H1 (cell line): Measurements from ENCODE around the gene ADGRG7. TPM values are rescaled to one million over a fixed set of nuclear protein-coding genes. Genes with fewer than 3 reads are reported as not detected.

Source experiments
- CTCF ChIA-PET: fragments of 300-600 bp; sonication (Branson Sonifier 250); formaldehyde crosslinking; loops from one replicate; lab custom pipeline; 2021; ENCODE audit not compliant: partially characterized antibody; lab: Charles Lee
- POLR2A ChIA-PET: fragments of 300-600 bp; sonication (Branson Sonifier 250); formaldehyde crosslinking; loops from one replicate; lab custom pipeline; 2021; ENCODE audit warnings: inconsistent platforms; ENCODE audit not compliant: partially characterized antibody; lab: Charles Lee
- DNase-seq, 2 experiments: peaks; one replicate each; pipeline versions ENCODE4 v3.0.0 to v3.0.0-alpha.2; 2010 to 2022; ENCODE audit warnings: low spot score in 2 of 2, low read depth in 1 of 2, mixed read lengths in 1 of 2
- FAIRE-seq: peaks from 2 replicates; lab custom pipeline; 2011; peaks lifted over from hg19 to GRCh38; lab: Jason Lieb, UNC
- H2AFZ ChIP-seq: 2 replicates; pipeline ENCODE4 v1.8.1; 2012; ENCODE audit warnings: low read length, inconsistent platforms
- H2AK5ac ChIP-seq: 2 replicates; pipeline ENCODE4 v1.6.1; 2013; ENCODE audit warnings: low read depth, low read length
- H2BK120ac ChIP-seq: replicated peaks from 2 replicates; pipeline ENCODE3; 2013; ENCODE audit warnings: low read depth, low read length, inconsistent platforms
- H2BK12ac ChIP-seq: 2 replicates; pipeline ENCODE4 v1.6.1; 2013; ENCODE audit warnings: low read depth, low read length
- H2BK15ac ChIP-seq: 2 replicates; pipeline ENCODE4 v1.6.1; 2013; ENCODE audit warnings: low read length
- H2BK20ac ChIP-seq: 2 replicates; pipeline ENCODE4 v1.6.1; 2013; ENCODE audit warnings: low read length
- H2BK5ac ChIP-seq: 2 replicates; pipeline ENCODE4 v1.6.1; 2013; ENCODE audit warnings: low read depth, low read length
- H3K14ac ChIP-seq: 2 replicates; pipeline ENCODE4 v1.6.1; 2013; ENCODE audit warnings: inconsistent platforms; ENCODE audit not compliant: insufficient read length
- H3K18ac ChIP-seq: 2 replicates; pipeline ENCODE4 v1.6.1; 2013; ENCODE audit warnings: low read length; ENCODE audit errors: extremely low read depth
- H3K23ac ChIP-seq: 2 replicates; pipeline ENCODE4 v1.6.1; 2013; ENCODE audit warnings: inconsistent platforms; ENCODE audit not compliant: insufficient read length
- H3K23me2 ChIP-seq: 2 replicates; pipeline ENCODE4 v1.6.1; 2013; ENCODE audit warnings: low read depth, low read length
- H3K27ac ChIP-seq: 2 replicates; pipeline ENCODE4 v1.6.1; 2011; ENCODE audit warnings: low read depth, low read length, inconsistent platforms
- H3K27me3 ChIP-seq, 4 experiments: replicated peaks in 1 of 4; 1 replicate in 1 of 4; 2 replicates in 3 of 4; pipeline versions ENCODE4 v1.6.1 to v1.8.1; 2011 to 2013; ENCODE audit warnings: low read length in 3 of 4, mild to moderate bottlenecking in 3 of 4, inconsistent platforms in 2 of 4, mixed read lengths in 2 of 4, moderate library complexity in 1 of 4; ENCODE audit not compliant: control insufficient read depth in 3 of 4, insufficient read depth in 3 of 4; ENCODE audit errors: extremely low read depth in 1 of 4
- H3K36me3 ChIP-seq, 4 experiments: 2 replicates each; pipeline versions ENCODE4 v1.6.1 to v1.8.1; 2011 to 2013; ENCODE audit warnings: mild to moderate bottlenecking in 4 of 4, low read length in 3 of 4, moderate library complexity in 2 of 4, control low read depth in 1 of 4, inconsistent platforms in 1 of 4; ENCODE audit not compliant: insufficient read depth in 4 of 4, control insufficient read depth in 2 of 4
- H3K4ac ChIP-seq: replicated peaks from 2 replicates; pipeline ENCODE3; 2013; ENCODE audit warnings: low read length, low read depth, mixed read lengths, inconsistent platforms; ENCODE audit not compliant: insufficient read length
- H3K4me1 ChIP-seq, 4 experiments: replicated peaks in 1 of 4; 1 replicate in 1 of 4; 2 replicates in 3 of 4; pipeline versions ENCODE4 v1.6.1 to v1.8.1; 2011 to 2013; ENCODE audit warnings: low read length in 3 of 4, inconsistent platforms in 2 of 4, mixed read lengths in 1 of 4; ENCODE audit not compliant: insufficient read depth in 4 of 4, control insufficient read depth in 3 of 4
- H3K4me2 ChIP-seq, 2 experiments: 2 replicates each; pipeline versions ENCODE4 v1.6.1 to v1.8.1; 2011 to 2013; ENCODE audit warnings: low read depth in 2 of 2, low read length in 2 of 2, control low read depth in 1 of 2, inconsistent platforms in 1 of 2, mild to moderate bottlenecking in 1 of 2; ENCODE audit not compliant: insufficient read depth in 1 of 2
- H3K4me3 ChIP-seq, 4 experiments: fragments of 200-600, 300-600 bp in 1 of 4; sonication (generic), shearing (Covaris generic), sonication (Bioruptor Twin) in 1 of 4; 2 replicates each; pipeline versions ENCODE4 v1.5.1 to v1.8.1; 2011 to 2016; ENCODE audit warnings: low read length in 4 of 4, low read depth in 3 of 4, control low read depth in 2 of 4, inconsistent platforms in 2 of 4, mild to moderate bottlenecking in 2 of 4, mixed read lengths in 1 of 4, moderate library complexity in 1 of 4; ENCODE audit not compliant: insufficient read depth in 2 of 4; ENCODE audit errors: extremely low read depth in 1 of 4
- H3K56ac ChIP-seq: replicated peaks from 2 replicates; pipeline ENCODE3; 2013; ENCODE audit warnings: low read depth, mild to moderate bottlenecking, mixed read lengths, low read length, inconsistent platforms; ENCODE audit not compliant: insufficient read length
- H3K79me1 ChIP-seq: 2 replicates; pipeline ENCODE4 v1.6.1; 2013; ENCODE audit warnings: low read depth, low read length, control low read depth
- H3K79me2 ChIP-seq, 2 experiments: 2 replicates each; pipeline versions ENCODE4 v1.6.1 to v1.8.1; 2012 to 2013; ENCODE audit warnings: low read length in 2 of 2, mild to moderate bottlenecking in 2 of 2, inconsistent platforms in 1 of 2; ENCODE audit not compliant: insufficient read depth in 2 of 2, control insufficient read depth in 1 of 2
- H3K9ac ChIP-seq, 4 experiments: replicated peaks in 1 of 4; 1 replicate in 1 of 4; 2 replicates in 3 of 4; pipeline versions ENCODE4 v1.6.1 to v1.8.1; 2011 to 2013; ENCODE audit warnings: low read depth in 3 of 4, low read length in 3 of 4, control low read depth in 2 of 4, mild to moderate bottlenecking in 2 of 4, moderate library complexity in 2 of 4, inconsistent platforms in 1 of 4; ENCODE audit errors: extremely low read depth in 1 of 4
- H3K9me3 ChIP-seq, 2 experiments: 2 replicates each; pipeline versions ENCODE4 v1.6.1 to v1.8.1; 2012 to 2013; ENCODE audit warnings: mild to moderate bottlenecking in 2 of 2, moderate library complexity in 2 of 2, control low read depth in 1 of 2, inconsistent platforms in 1 of 2, low read depth in 1 of 2, low read length in 1 of 2, mixed read lengths in 1 of 2; ENCODE audit not compliant: insufficient read depth in 2 of 2
- H4K20me1 ChIP-seq, 2 experiments: replicated peaks in 1 of 2; 2 replicates each; pipeline versions ENCODE3 to v1.8.1; 2011 to 2013; ENCODE audit warnings: inconsistent platforms in 2 of 2, low read length in 2 of 2, mild to moderate bottlenecking in 1 of 2; ENCODE audit not compliant: insufficient read depth in 2 of 2, control insufficient read depth in 1 of 2
- H4K5ac ChIP-seq: 2 replicates; pipeline ENCODE4 v1.6.1; 2013; ENCODE audit warnings: low read length, low read depth, mixed read lengths, inconsistent platforms; ENCODE audit not compliant: insufficient read length
- H4K8ac ChIP-seq: 2 replicates; pipeline ENCODE4 v1.8.0; 2013; ENCODE audit warnings: mild to moderate bottlenecking, moderate library complexity, low read length, inconsistent platforms; ENCODE audit not compliant: insufficient read depth; ENCODE audit errors: extremely low read depth
- H4K91ac ChIP-seq: replicated peaks from 2 replicates; pipeline ENCODE3; 2013; ENCODE audit warnings: low read length, mixed read lengths, inconsistent platforms; ENCODE audit not compliant: insufficient read length
- CEBPB ChIP-seq: IDR thresholded peaks from 2 replicates; pipeline ENCODE4 v1.6.1; 2012; ENCODE audit warnings: low read depth, low read length
- CHD1 ChIP-seq: IDR thresholded peaks from 2 replicates; pipeline ENCODE4 v1.6.1; 2012; ENCODE audit warnings: low read depth, low read length, improper control_type of control experiment
- CREB1 ChIP-seq: IDR thresholded peaks from 2 replicates; pipeline ENCODE4 v1.6.1; 2012; ENCODE audit warnings: inconsistent platforms
- EGR1 ChIP-seq: IDR thresholded peaks from 2 replicates; pipeline ENCODE4 v1.6.1; 2011; ENCODE audit warnings: low read depth, low read length, borderline replicate concordance
- HDAC2 ChIP-seq, 2 experiments: fragments of 300-600 bp in 1 of 2; sonication (generic) in 1 of 2; IDR thresholded peaks; 2 replicates each; pipeline ENCODE4 v1.6.1; 2011 to 2012; ENCODE audit warnings: low read depth in 2 of 2, low read length in 2 of 2, mild to moderate bottlenecking in 2 of 2, moderate library complexity in 2 of 2, borderline replicate concordance in 1 of 2, inconsistent platforms in 1 of 2
- KDM5A ChIP-seq: fragments of 200-600 bp; IDR thresholded peaks from 2 replicates; pipeline ENCODE4 v1.7.1; 2012; ENCODE audit warnings: mild to moderate bottlenecking, low read length, inconsistent platforms, mixed read lengths
- MAFK ChIP-seq: IDR thresholded peaks from 2 replicates; pipeline ENCODE4 v1.6.1; 2012; ENCODE audit warnings: low read depth, mild to moderate bottlenecking, improper control_type of control experiment, low read length
- NRF1 ChIP-seq: IDR thresholded peaks from 2 replicates; pipeline ENCODE4 v1.6.1; 2011; ENCODE audit warnings: mild to moderate bottlenecking, low read depth, low read length, improper control_type of control experiment
- POLR2A ChIP-seq, 2 experiments: IDR thresholded peaks; 1 replicate in 1 of 2; 2 replicates in 1 of 2; pipeline ENCODE4 v1.6.1; 2011; ENCODE audit warnings: low read depth in 2 of 2, low read length in 2 of 2, mild to moderate bottlenecking in 2 of 2; ENCODE audit errors: control extremely low read depth in 1 of 2
- POU5F1 ChIP-seq: IDR thresholded peaks from 2 replicates; pipeline ENCODE4 v1.6.1; 2011; ENCODE audit warnings: low read depth, mild to moderate bottlenecking, low read length, moderate library complexity
- RNF2 ChIP-seq: fragments of 200-900, 300-1000 bp; sonication (generic); IDR thresholded peaks from 2 replicates; pipeline ENCODE4 v1.7.1; 2016; ENCODE audit warnings: borderline replicate concordance, low read depth, mild to moderate bottlenecking, antibody characterized with exemption, low read length; ENCODE audit not compliant: poor library complexity, severe bottlenecking; ENCODE audit errors: missing control alignments
- SIN3A ChIP-seq, 2 experiments: IDR thresholded peaks in 1 of 2; conservative IDR thresholded peaks in 1 of 2; 2 replicates each; pipeline ENCODE4 v1.6.1; 2011 to 2012; ENCODE audit warnings: low read length in 2 of 2, improper control_type of control experiment in 1 of 2, low read depth in 1 of 2, mild to moderate bottlenecking in 1 of 2
- ZNF274 ChIP-seq: IDR thresholded peaks from 2 replicates; pipeline ENCODE4 v1.7.0; 2012; ENCODE audit warnings: low read length, borderline replicate concordance; ENCODE audit errors: extremely low read depth
- WGBS, 2 experiments: shearing (Covaris generic) in 1 of 2; methylation state at CpG; one replicate each; pipeline versions ENCODE4 v1.1.6 to v1.1.7; 2013 to 2015; ENCODE audit warnings: low lambda C conversion rate in 2 of 2, mixed read lengths in 2 of 2, inconsistent platforms in 1 of 2, low coverage in 1 of 2, missing lambda C conversion rate in 1 of 2; ENCODE audit not compliant: insufficient replicate concordance in 2 of 2, insufficient coverage in 1 of 2, insufficient read length in 1 of 2; ENCODE audit errors: extremely low coverage in 1 of 2, missing lambda C conversion rate in 1 of 2; 5-methylcytosine and 5-hydroxymethylcytosine counted together
- polyA plus RNA-seq, 7 experiments: library from polyadenylated mRNA; depleted of rRNA in 3 of 7; stranded (reverse) in 5 of 7; unstranded in 2 of 7; fragments of >200 nt in 5 of 7; fragments of 200-250 nt in 2 of 7; gene quantifications; 1 replicate in 5 of 7; 2 replicates in 1 of 7; 4 replicates in 1 of 7; pipeline versions ENCODE4 v1.2.1 to v1.2.3, GENCODE V29; 2011 to 2013; ENCODE audit warnings: missing spikeins in 2 of 7, mixed read lengths in 2 of 7
- total RNA-seq: library from RNA; stranded (reverse); fragmentation: NEBNext Ultra II Directional; extraction: Animal tissue kit (Norgen Biotek cat#: 25700); gene quantifications from 2 replicates; pipeline ENCODE4 v1.2.1, GENCODE V29; 2021

Gene ADGRG7
- total and polyA plus RNA-seq, 2 of the 8 experiments (the other 6 are each of a cell fraction or from before 2014, with no cell fraction given), result not detected

DNA sequence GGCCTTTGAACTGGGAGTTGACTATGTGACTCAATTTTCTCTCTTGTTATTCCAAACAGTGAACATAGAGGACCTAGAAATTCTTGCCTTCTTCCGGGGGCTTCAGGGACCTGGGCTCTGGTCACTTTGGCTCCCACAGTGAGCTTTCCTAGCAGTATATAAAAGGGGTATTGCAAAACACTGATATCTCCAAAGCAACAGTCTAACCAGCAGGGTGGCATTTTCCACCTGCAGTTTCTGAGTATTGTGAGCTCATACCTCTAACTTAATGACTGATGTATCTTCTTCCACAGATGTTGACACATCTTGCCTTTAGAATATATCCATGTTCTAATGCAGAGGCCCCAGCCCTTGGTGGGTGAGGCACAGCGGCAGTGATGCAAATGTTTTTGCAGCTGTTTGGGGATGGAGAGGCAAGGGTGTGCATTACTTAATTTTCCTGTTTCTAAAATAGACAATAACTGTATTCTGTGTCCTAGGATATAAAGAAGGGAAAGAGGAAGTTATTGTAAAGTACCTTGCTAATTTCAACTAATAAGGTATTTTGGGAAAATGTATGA, 45.7 kb upstream of the ADGRG7 start:
- no peak overlapping the region for H3K18ac ChIP-seq
- H3K79me2 ChIP-seq, result no peaks in the 10 kb centered on the region
- H4K20me1 ChIP-seq, result no peaks in the 10 kb centered on the region
- CTCF ChIA-PET, result interaction anchor here (1.1 kb wide), 1 partner anchor 16 kb away, joined by 5 read pairs; no protein-coding TSS in a partner anchor
- H2BK15ac ChIP-seq, result no peak overlapping the region
- H3K9ac ChIP-seq, result no peak overlapping the region
- H2AFZ ChIP-seq, result no peak overlapping the region
- H3K27ac ChIP-seq, result no peak overlapping the region
- no peak overlapping the region for H4K8ac ChIP-seq
- no peak overlapping the region for H2BK20ac ChIP-seq
- no peak overlapping the region for H4K91ac ChIP-seq
- H3K4me2 ChIP-seq, result no peak overlapping the region
- no peak overlapping the region for H2BK120ac ChIP-seq
- no peak for DNase-seq
- no peak overlapping the region for H3K4ac ChIP-seq
- no peak overlapping the region for H3K56ac ChIP-seq
- FAIRE-seq, result no peak
- no peak overlapping the region for H2BK12ac ChIP-seq
- H3K4me3 ChIP-seq, result no peak overlapping the region
- peaks cover 0 to 9% (median 3%) of the 10 kb centered on the region in 4 experiments; a peak in 3 of 7 replicates for H3K4me1 ChIP-seq
- no peak overlapping the region for H3K23ac ChIP-seq
- 95% methylated on average over 2 of the region's 2 CpGs; no CpG with 5 or more reads in 1 of the 2 experiments for WGBS, 2 experiments
- no peak overlapping the region for H4K5ac ChIP-seq
- TF ChIP-seq KDM5A, result no peak
- TF ChIP-seq HDAC2 (IDR thresholded peaks at IDR 0.05; ENCODE audit: borderline replicate concordance in 1 of 2, low read depth in 2 of 2, low read length in 2 of 2), result no peak
- TF ChIP-seq EGR1, result no peak
- TF ChIP-seq POLR2A (IDR thresholded peaks at IDR 0.05; ENCODE audit: control extremely low read depth in 1 of 2, low read depth in 2 of 2, low read length in 2 of 2), result no peak
- TF ChIP-seq CEBPB, result no peak
- no peak for TF ChIP-seq MAFK
- TF ChIP-seq RNF2, result no peak
- TF ChIP-seq NRF1, result no peak
- no peak for TF ChIP-seq SIN3A (conservative IDR thresholded peaks at IDR 0.05 in 1 of 2, IDR thresholded peaks at IDR 0.05 in 1 of 2; ENCODE audit: low read depth in 1 of 2, low read length in 2 of 2)
- no peak for TF ChIP-seq CHD1
- no peak for TF ChIP-seq CREB1
- no peak for TF ChIP-seq ZNF274
- no peak for TF ChIP-seq POU5F1
- no peak overlapping the region for H3K14ac ChIP-seq
- H3K23me2 ChIP-seq, result no peaks in the 10 kb centered on the region
- no peak overlapping the region for H2BK5ac ChIP-seq
- H3K9me3 ChIP-seq, result no peaks in the 10 kb centered on the region
- no peaks in the 10 kb centered on the region for H3K36me3 ChIP-seq
- H3K79me1 ChIP-seq, result no peaks in the 10 kb centered on the region
- POLR2A ChIA-PET, result interaction anchor here (0.8 kb wide), 1 partner anchor 162 kb away, joined by 3 read pairs; the partner anchor contains the start of gene LNP1
- no peaks in the 10 kb centered on the region for H3K27me3 ChIP-seq
- no peak overlapping the region for H2AK5ac ChIP-seq
